Dermis microvascular lymphatic vessel endothelial cell (primary cell): ENCODE results near the gene GRIK4. TPM values are rescaled to one million over a fixed set of nuclear protein-coding genes. Genes with fewer than 3 reads are reported as not detected.

Source experiments
- DNase-seq, 2 donors: peaks; one replicate each; pipeline versions ENCODE4 v3.0.0 to v3.0.0-alpha.2; 2010; ENCODE audit warnings: low read depth in 2 of 2
- total RNA-seq: library from RNA; depleted of rRNA; stranded (reverse); fragments of >200 nt; gene quantifications from 2 replicates; pipeline ENCODE4 v1.2.1, GENCODE V29; 2014

GRIK4 gene
- total RNA-seq, 1 donor from 2014 or later: not detected

DNA sequence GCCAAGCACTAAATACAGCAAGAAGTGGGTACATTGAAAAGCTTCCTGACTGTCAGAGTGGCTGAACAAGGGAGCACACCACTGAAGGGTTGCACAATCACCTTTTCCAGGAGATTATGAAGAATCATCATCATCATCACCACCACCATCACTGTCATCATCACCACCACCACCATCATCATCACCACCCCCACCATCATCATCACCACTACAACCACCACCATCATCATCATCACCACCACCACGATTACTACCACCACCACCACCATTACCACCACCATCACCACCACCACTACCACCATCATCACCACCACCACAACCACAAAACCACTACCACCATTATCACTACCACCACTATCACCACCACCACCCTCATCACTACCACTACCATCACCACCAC is 364.4 kb downstream of the GRIK4 start:
- no peak for DNase-seq

- no peak for DNase-seq
Measured at GRCh38 chr11:120877746-120878365, 366.3 kb downstream of the GRIK4 start.

GRCh38 chr11:120878781-120879180 is 367.2 kb downstream of the GRIK4 start:
- DNase-seq: no peak

DNA sequence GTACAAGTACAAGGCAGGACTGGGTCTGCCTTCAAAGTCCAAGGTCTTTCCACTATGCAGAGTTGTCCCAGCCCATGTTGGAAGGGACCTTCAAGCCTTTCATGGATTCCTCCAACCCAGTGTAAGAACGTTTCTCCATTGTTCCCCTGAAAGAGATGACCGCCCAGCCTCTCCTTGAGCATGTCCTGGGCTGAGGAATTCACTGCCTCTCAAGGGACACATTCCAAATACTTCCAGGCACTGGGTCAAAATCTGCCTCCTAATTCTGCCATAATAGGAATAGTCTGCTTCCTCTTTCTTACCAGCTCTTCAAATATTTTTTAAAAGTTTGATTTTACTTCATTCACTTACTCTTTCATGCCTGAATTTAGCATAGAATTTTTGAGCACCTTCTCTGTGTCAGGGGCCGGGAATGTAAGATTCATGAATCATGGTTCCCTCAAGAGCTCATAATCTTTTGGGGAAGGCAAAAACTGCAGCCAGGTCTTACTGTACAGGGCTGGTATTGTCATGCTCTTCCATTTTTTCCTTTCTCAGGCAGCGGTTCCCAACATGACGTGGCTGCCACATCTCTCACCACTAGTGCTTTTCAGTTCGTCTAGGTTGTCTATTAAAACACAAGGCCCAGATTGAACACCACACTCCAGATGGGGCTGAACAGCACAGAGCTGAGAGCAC is 369.1 kb downstream of the GRIK4 start:
- DNase-seq: no peak

- DNase-seq: no peak
Measured at GRCh38 chr11:120881596-120881995, 370.0 kb downstream of the GRIK4 start.

DNA sequence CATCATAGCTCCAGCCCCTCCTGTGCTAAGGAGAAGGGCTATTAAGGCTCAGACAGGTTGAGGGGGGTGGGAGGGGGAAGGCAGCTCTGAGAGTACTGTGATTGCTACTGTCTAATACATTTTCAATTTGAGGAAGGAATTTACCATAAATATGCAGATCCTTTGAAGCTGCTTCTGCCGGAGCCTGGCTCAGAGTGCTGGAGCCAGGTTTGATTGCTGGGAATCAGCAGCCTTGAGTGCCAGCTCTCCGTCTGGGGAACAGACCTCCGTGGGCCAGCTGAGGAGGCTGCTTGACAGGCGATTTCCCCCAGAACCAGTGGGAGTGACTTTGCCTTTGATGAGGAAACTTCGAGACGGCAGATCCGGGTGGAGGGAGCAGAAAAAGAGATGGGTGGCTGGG is 370.6 kb downstream of the GRIK4 start:
- DNase-seq: no peak

- peak; percentile 45 to 46 for DNase-seq
Measured at GRCh38 chr11:120883404-120884080, 372.0 kb downstream of the GRIK4 start.

DNA sequence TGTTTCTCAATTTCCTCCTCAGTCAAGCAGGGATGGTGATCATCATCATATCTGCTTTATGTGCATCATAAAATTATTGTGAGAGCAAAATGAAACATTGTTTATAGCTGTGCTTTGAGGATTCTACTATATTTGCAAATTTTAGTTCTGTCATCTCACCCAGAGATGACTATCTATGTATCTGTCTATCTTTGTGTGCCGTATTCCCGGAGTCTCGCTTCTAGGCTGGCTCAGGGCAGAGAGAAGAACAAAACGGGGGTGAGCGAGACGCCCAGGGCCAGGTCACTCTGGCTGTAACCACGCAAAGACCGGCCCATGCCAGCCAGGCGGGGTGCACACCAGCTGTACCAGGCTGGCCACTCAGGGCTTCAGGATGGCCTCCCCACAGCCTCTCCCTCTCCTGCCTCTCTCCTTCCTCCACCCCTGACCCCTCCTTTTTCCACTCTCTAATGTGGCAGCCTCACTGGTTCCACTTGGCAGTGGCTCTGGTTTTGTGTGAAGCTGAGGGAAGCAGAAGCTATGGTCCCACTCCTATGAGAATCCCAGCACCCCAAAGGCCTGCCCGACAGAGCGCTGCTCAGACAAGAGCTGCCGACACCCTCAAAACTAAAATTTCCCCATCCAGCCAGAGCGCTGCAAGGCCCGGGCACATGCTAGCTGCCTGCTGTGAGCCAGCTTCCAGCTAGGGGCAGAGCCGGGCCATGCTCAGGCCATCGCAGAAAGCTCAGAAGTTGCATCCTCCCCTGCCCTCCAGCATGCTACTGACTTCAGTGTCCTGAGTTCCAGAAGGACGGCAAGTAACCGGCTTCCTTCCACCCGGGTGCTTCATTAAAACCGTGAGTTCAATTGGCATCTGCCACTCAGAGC is 372.8 kb downstream of the GRIK4 start:
- no peak for DNase-seq

- DNase-seq: no peak
Measured at GRCh38 chr11:120890609-120891320, 379.2 kb downstream of the GRIK4 start.

DNA sequence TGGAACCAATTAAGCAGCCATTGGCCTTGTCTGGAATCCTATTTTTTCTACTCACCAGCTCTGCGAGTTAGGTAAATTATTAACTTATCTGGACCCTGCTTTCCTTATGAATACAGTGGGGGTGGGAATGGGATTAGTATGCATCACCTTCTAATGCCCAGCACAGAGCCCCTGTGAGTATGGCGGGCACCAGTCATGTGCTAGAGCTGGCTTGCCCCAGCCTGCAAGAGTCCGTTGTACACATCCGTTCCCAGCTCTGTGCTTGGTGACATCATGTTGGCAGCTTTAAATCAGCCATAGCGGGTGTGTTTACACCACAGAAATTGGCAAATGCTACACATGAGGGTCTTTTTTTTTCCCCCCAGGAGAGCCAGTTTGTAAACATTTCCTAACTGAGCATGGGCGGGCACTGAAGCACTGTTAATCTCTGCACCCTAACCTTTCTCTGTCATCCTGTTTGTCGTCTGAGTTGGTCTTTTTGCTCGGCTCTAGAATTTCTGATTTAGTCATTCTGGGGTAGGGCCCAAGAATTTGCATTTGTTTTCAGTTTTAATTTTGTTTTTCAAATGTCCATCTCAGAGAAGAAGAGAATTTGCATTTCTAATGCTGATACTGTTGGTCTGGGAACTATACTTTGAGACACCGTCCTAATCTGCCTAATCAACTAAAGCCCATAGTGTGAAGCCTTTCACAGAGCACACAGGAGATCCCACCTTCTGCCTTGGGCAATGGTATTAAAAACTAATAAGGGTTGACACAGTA is 382.1 kb downstream of the GRIK4 start:
- no peak for DNase-seq

- DNase-seq: no peak
Measured at GRCh38 chr11:120894202-120894985, 382.8 kb downstream of the GRIK4 start.

- DNase-seq: no peak
Measured at GRCh38 chr11:120896687-120897086, 385.1 kb downstream of the GRIK4 start.

DNA sequence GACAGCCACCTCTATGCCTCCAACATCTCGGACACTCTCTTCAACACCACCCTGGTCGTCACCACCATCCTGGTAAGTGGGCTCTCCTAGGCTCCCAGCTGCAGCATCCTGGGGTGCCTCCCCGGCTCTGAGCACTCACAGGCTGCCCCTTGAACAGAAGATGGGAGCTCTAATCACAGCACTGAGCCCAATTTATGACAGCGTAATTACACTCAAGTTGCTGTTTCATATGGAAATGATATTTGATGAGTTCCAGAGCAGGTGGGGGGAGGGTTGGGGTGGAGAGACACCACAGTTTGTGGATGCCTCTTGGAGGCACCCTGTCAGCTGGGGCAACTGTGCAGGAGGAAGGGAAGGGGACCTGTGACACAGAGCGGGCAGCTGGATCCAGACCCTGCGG is 387.0 kb downstream of the GRIK4 start:
- no peak for DNase-seq

DNA sequence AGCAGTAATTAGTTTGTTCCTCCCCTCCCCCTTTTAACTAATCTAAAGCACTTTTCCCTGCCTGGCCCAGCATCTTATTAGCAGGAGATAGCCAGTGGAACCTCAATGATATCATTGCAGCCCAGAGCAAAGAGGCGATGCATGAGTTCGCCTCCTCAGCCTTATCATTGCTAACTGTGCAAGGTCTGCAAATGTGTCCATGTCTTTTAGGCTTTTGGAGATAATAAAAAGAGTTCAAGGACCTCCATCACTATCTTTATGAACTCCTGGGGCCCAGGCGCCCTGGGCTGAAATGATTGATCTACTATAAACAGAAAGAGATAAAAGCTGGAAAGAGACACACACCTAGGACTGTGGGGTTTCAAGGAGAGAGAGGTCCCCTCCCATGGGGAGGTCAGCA is 388.2 kb downstream of the GRIK4 start:
- no peak for DNase-seq

DNA sequence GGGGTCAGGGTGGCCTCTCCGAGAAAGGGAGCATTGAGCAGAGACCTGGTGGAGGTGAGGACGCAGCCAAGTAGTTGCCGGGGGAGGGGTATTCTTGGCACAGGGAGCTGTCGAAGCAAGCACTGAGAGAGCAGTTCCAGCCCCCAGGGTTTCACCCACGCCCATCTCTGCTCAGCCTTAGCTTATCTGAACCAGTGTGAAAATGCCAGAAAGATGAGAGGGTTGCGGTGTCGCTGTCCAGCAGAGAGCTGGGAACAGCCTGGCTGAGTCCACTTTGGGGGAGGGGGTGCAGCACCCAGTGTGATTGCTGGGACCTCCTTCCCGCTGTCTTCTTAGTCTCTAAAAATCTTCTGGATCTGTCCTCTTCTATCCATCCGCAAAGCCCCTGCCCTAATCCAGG is 389.1 kb downstream of the GRIK4 start:
- no peak for DNase-seq

GRCh38 chr11:120903686-120904085 is 392.1 kb downstream of the GRIK4 start:
- no peak for DNase-seq

- DNase-seq: no peak
Measured at GRCh38 chr11:120904116-120904515, 392.6 kb downstream of the GRIK4 start.

DNA sequence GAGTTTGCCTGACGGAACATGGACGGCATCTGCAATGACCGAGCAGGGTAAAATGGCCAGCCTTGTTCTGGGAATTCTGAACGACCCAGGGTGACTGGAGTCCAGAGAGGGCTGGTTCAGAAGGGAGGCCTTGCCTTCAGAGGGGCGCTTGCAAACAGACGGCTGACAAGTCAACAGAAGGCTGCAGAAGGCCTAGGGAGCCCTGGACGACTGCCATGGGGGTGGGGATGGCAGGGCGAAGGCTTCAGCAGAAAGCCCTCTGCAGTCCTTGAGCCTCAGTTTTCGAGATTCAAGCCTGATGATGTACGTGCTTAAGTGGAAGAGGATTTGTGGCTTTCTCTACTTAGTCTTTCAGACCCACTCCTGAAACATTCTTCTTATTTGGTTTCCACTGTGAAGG is 395.2 kb downstream of the GRIK4 start:
- no peak for DNase-seq

- DNase-seq: no peak
Measured at GRCh38 chr11:120907971-120908370, 396.4 kb downstream of the GRIK4 start.
